CD4-positive, alpha-beta T cell (primary cell): Measurements from ENCODE around the gene PLXNB2. TPM values are rescaled to one million over a fixed set of nuclear protein-coding genes. Genes with fewer than 3 reads are reported as not detected.

Experiments used
- ATAC-seq: fragments of 200-7000 bp; cut with Tn5 transposase; one replicate; pipeline ENCODE4 v1.10.0; 2022; ENCODE audit warnings: mild to moderate bottlenecking; ENCODE audit not compliant: poor library complexity
- CTCF ChIA-PET: fragments of 350-600 bp; sonication (Branson Sonifier 250); formaldehyde crosslinking; loops from one replicate; lab custom pipeline; 2021; ENCODE audit warnings: antibody characterized with exemption, inconsistent platforms; lab: Charles Lee
- POLR2A ChIA-PET: fragments of 350-600 bp; sonication (Branson Sonifier 250); formaldehyde crosslinking; loops from one replicate; lab custom pipeline; 2021; ENCODE audit warnings: antibody characterized with exemption, inconsistent platforms; lab: Charles Lee
- DNase-seq, 14 experiments: peaks; one replicate each; pipeline ENCODE4 v3.0.0-alpha.2; 2013 to 2020; ENCODE audit warnings: mixed read lengths in 2 of 14
- H3K27ac ChIP-seq, 2 donors: one replicate each; pipeline versions ENCODE4 v1.5.1 to v1.7.0; 2013; ENCODE audit warnings: low read length in 2 of 2, low read depth in 1 of 2, mild to moderate bottlenecking in 1 of 2
- H3K27me3 ChIP-seq, 2 experiments: 1 replicate in 1 of 2; 2 replicates in 1 of 2; pipeline versions ENCODE4 v1.6.1 to v1.7.0; 2013; ENCODE audit warnings: low read length in 2 of 2, control low read depth in 1 of 2, mild to moderate bottlenecking in 1 of 2, moderate library complexity in 1 of 2; ENCODE audit not compliant: insufficient read depth in 2 of 2, control insufficient read depth in 1 of 2
- H3K36me3 ChIP-seq: one replicate; pipeline ENCODE4 v1.6.1; 2013; ENCODE audit warnings: low read length, control low read depth; ENCODE audit not compliant: insufficient read depth
- H3K4me1 ChIP-seq: one replicate; pipeline ENCODE4 v1.6.1; 2013; ENCODE audit warnings: low read length, control low read depth; ENCODE audit not compliant: insufficient read depth
- H3K4me3 ChIP-seq: one replicate; pipeline ENCODE4 v1.5.1; 2013; ENCODE audit warnings: mild to moderate bottlenecking, low read length, moderate library complexity
- H3K9me3 ChIP-seq, 2 experiments: 1 replicate in 1 of 2; 2 replicates in 1 of 2; pipeline versions ENCODE4 v1.6.1 to v1.7.0; 2013; ENCODE audit warnings: low read length in 2 of 2, mild to moderate bottlenecking in 2 of 2, control low read depth in 1 of 2, moderate library complexity in 1 of 2; ENCODE audit not compliant: control insufficient read depth in 1 of 2, insufficient read depth in 1 of 2
- H3K27ac Mint-ChIP-seq: one replicate; pipeline ENCODE4 v1.8.0; 2020; ENCODE audit warnings: mixed read lengths
- H3K27me3 Mint-ChIP-seq: one replicate; pipeline ENCODE4 v1.8.0; 2021; ENCODE audit warnings: mixed read lengths
- H3K36me3 Mint-ChIP-seq: one replicate; pipeline ENCODE4 v1.8.0; 2021; ENCODE audit warnings: low read depth, mixed read lengths
- H3K4me1 Mint-ChIP-seq: one replicate; pipeline ENCODE4 v1.8.0; 2021; ENCODE audit warnings: low read depth, mixed read lengths
- H3K4me3 Mint-ChIP-seq: one replicate; pipeline ENCODE4 v1.8.0; 2020; ENCODE audit warnings: mild to moderate bottlenecking, mixed read lengths
- H3K9me3 Mint-ChIP-seq: one replicate; pipeline ENCODE4 v1.8.0; 2020; ENCODE audit warnings: mixed read lengths
- CTCF ChIP-seq: fragments of 200-600 bp; IDR thresholded peaks from one replicate; pipeline ENCODE4 v1.8.0; 2022; ENCODE audit warnings: antibody characterized with exemption, mild to moderate bottlenecking
- intact Hi-C, 2 experiments: fragments of 100-400 bp; cut with DNase I in 1 of 2; cut with micrococcal nuclease in 1 of 2; formaldehyde crosslinking; loops; one replicate each; pipeline versions ENCODE4 v1.15.1 to v1.9.0; 2023 to 2025; cut with DNase I, micrococcal nuclease
- total RNA-seq, 174 experiments: library from RNA in 2 of 174; stranded (reverse) in 2 of 174; gene quantifications; one replicate each; pipeline ENCODE4 v1.2.3 and lab custom pipeline; 2021 to 2026

Gene PLXNB2
- total RNA-seq, 2 experiments from 2014 or later: 2.8 to 3.9 TPM

- no peak overlapping the region for H3K27ac Mint-ChIP-seq
- Histone ChIP-seq H3K4me3 (no peak overlapping the region), H3K27ac (peak overlapping the region in 1 of 2 donors; percentile 41), H3K36me3 (peaks cover 7% of the 10 kb centered on the region), H3K4me1 (peaks cover 36% of the 10 kb centered on the region), H3K27me3 (no peaks in the 10 kb centered on the region), H3K9me3 (no peaks in the 10 kb centered on the region)
- TF ChIP-seq CTCF: no peak
- POLR2A ChIA-PET: no interaction called here
- H3K4me1 Mint-ChIP-seq: peaks cover 7% of the 10 kb centered on the region
- H3K4me3 Mint-ChIP-seq: no peak overlapping the region
- H3K36me3 Mint-ChIP-seq: peaks cover 5% of the 10 kb centered on the region
- H3K9me3 Mint-ChIP-seq: no peaks in the 10 kb centered on the region
- ATAC-seq (no peak), DNase-seq (peak in 1 of 14 experiments; percentile 33)
- CTCF ChIA-PET: interaction anchor here (0.5 kb wide), 1 partner anchor 274 kb away, joined by 3 read pairs; no protein-coding TSS in a partner anchor
- H3K27me3 Mint-ChIP-seq: no peaks in the 10 kb centered on the region
- intact Hi-C loops: loop anchor here in 1 of 2 experiments (10.0 kb wide), 1 partner anchor 158 kb away; the partner anchor contains the start of genes LMF2 and NCAPH2
These were observed 39.0 kb upstream of the PLXNB2 start for GRCh38 chr22:50346470-50346869.

DNA sequence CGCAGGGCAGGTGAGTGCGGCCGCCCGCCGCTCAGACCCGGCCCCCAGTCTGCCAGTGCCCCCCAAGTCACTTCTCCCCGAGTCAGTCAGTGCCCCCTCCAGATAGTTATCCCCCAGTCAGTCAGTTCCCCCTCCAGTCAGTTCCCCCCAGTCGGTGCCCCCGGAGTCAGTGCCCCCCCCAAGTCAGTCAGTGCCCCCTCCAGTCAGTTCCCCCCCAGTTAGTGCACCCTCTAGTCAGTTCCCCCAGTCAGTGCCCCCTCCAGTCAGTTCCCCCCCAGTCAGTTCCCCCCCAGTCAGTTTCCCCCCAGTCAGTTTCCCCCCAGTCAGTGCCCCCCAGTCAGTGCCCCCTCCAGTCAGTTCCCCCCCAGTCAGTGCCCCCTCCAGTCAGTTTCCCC is 36.1 kb upstream of the PLXNB2 start:
- Mint-ChIP-seq H3K36me3 (peaks cover 5% of the 10 kb centered on the region), H3K4me3 (no peak overlapping the region), H3K27ac (no peak overlapping the region), H3K27me3 (no peaks in the 10 kb centered on the region), H3K4me1 (peaks cover 7% of the 10 kb centered on the region), H3K9me3 (no peaks in the 10 kb centered on the region)
- H3K4me3 ChIP-seq: peak overlapping the region; percentile 56
- intact Hi-C loops: loop anchor here (1.0 to 10.0 kb wide), 7 partner anchors 17 to 279 kb away; partner anchors contain the start of genes DENND6B (in 1 of the 2), LMF2 (in 1 of the 2), MAPK11 (in 1 of the 2) and NCAPH2 (in 1 of the 2)
- H3K9me3 ChIP-seq: no peaks in the 10 kb centered on the region
- no peak for DNase-seq
- H3K36me3 ChIP-seq: peaks cover 5% of the 10 kb centered on the region
- H3K27me3 ChIP-seq: no peaks in the 10 kb centered on the region
- peaks cover 36% of the 10 kb centered on the region for H3K4me1 ChIP-seq
- peak overlapping the region in 1 of 2 donors; percentile 72 for H3K27ac ChIP-seq
- ChIA-PET POLR2A (interaction anchor here (0.6 to 1.0 kb wide), 2 partner anchors 60 to 93 kb away, joined by 3 read pairs; partner anchors contain the start of gene HDAC10), CTCF (interaction anchor here (0.6 to 2.0 kb wide), 3 partner anchors 17 to 182 kb away, joined by 3 to 8 read pairs (median 3); partner anchors contain the start of gene SCO2)
- no peak for ATAC-seq
- TF ChIP-seq CTCF: no peak

GRCh38 chr22:50342651-50343540 is 35.5 kb upstream of the PLXNB2 start, which contains the start of gene PPP6R2:
Gene PPP6R2 (plus strand): TSS chr22:50343327. CDS start chr22:50393909, 50,582 bp downstream.
- intact Hi-C loops: loop anchor here (1.0 to 10.0 kb wide), 9 partner anchors 16 to 279 kb away; partner anchors contain the start of genes DENND6B (in 1 of the 2), LMF2 (in 1 of the 2), MAPK11 (in 1 of the 2) and NCAPH2 (in 1 of the 2)
- H3K27ac ChIP-seq: peak within 1 kb of the TSS; percentile 84 to 85
- DNase-seq: peak; percentile 78 to 93 (median 86)
- peak; percentile 80 for ATAC-seq
- H3K36me3 Mint-ChIP-seq: peaks cover 5% of the 10 kb centered on the region
- CTCF ChIA-PET: interaction anchor here (0.6 to 2.6 kb wide), 22 partner anchors 8 to 220 kb away, joined by 3 to 18 read pairs (median 4); partner anchors contain the start of genes DENND6B, HDAC10, MAPK11 and SCO2
- peak within 1 kb of the TSS; percentile 98 for H3K27ac Mint-ChIP-seq
- H3K9me3 Mint-ChIP-seq: no peaks in the 10 kb centered on the region
- H3K27me3 ChIP-seq: no peaks in the 10 kb centered on the region
- no peaks in the 10 kb centered on the region for H3K27me3 Mint-ChIP-seq
- no peaks in the 10 kb centered on the region for H3K9me3 ChIP-seq
- POLR2A ChIA-PET: interaction anchor here (0.6 to 1.8 kb wide), 10 partner anchors 15 to 279 kb away, joined by 3 to 12 read pairs (median 5); partner anchors contain the start of genes DENND6B, HDAC10, SCO2 and TUBGCP6
- TF ChIP-seq CTCF: peak; percentile 56
- H3K4me1 ChIP-seq: peaks cover 34% of the 10 kb centered on the region
- H3K4me3 ChIP-seq: peak within 1 kb of the TSS; percentile 62
- peaks cover under 1% of the 10 kb centered on the region for H3K36me3 ChIP-seq
- peak within 1 kb of the TSS; percentile 88 for H3K4me3 Mint-ChIP-seq
- H3K4me1 Mint-ChIP-seq: peaks cover 7% of the 10 kb centered on the region
